HG02642 (cell line): ENCODE measurements around the gene PTPN22.

Experiments used
- ATAC-seq: cut with Tn5 transposase; IDR thresholded peaks from one replicate; pipeline ENCODE4 v1.9.1; 2021; ENCODE audit warnings: mild to moderate bottlenecking; ENCODE audit not compliant: unreplicated experiment, poor library complexity

The PTPN22 gene

DNA sequence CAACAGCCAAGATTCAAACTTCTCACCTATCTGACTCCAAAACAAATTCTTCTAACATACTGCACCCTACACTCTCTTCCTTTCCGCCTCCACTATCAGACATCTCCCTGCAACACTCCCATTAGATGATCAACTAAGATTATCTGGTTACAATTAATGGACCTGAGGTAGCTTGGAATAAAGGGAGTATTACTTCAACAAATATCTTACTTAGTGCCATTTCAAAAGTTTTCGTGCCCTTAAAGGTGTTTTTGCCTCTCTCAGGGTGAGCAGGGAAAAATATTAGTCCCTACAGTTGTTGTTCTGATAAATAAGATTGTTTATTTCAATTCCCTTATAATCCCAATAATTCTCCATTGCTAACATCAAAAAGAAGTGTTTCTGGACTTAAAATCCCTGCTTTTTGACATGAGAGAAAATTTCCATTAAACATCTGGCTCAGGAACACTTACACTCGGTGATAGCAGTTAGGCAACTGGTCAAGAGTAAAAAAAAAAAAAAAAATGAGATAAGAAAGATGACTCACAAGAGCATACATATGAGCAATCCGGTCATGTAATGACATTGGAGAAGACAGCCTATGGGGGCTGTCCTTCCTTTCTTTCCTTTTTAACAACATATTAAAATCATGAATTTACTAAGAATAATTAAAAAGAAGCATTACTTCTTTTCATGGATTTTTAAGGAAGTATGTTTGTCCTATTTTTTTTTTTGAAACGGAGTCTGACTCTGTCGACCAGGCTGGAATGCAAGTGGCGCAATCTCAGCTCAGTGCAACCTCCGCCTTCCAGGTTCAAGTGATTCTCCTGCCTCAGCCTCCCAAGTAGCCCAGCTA lies 66.9 kb downstream of the PTPN22 start:
- ATAC-seq = no peak

- ATAC-seq = no peak
Measured at GRCh38 chr1:113802367-113803007, 69.0 kb downstream of the PTPN22 start.

DNA sequence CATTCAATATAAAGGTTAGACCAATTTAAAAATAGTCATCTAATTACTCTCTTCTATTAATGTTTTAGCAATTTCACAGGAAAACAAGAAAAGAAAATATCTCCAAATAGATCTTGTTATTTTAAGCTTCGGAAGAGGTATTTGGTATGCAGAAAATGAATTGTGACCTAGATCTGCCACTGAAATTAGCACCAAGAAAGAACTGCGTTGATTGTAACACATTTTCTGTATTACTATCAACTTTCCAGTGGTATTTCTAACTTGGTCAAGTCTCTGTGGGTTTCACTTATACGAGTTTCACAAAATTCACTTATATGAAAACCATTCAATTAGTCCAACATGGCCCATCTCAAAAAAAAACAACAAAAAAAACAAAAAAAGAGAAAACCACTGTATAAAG lies 71.0 kb downstream of the PTPN22 start:
- no peak for ATAC-seq

DNA sequence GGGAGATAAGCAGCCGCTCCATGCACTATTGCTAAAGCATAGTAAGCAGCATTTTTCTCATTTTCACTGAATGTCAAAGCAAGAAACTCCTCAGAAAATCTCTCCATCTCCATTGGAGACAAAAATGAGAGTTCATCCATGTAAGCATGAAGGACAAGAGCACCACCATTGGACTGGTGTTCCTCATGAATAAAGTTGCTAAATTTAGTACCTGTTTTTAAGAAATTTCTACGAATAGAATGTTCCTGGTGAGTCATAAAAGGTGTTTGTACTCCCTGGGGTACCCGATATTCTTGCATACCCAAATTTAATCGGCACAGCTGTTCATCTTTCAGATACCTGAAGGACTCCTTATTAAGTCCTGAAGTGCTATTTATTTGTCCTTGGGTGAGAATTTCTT lies 74.0 kb downstream of the PTPN22 start:
- ATAC-seq = no peak

GRCh38 chr1:113793878-113794834 lies 77.4 kb downstream of the PTPN22 start:
- no peak for ATAC-seq

DNA sequence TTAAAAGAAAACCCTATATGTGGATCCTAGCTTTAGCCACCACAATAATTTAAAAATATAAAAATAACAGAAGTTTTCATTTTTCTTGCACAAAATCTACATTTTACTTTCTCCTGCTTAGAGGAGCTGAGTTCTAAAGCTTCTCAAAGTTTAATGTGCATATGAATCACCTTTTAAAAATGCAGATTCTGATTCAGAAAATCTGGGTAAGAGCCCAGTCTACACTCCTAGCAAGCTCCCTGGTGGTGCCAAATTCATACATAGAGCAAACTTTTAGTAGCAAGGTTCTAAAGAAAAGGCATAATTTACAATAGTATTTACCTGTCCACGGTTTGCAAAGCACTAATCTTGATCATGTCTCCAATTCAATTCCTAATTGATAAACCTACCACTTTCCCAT lies 78.5 kb downstream of the PTPN22 start:
- no peak for ATAC-seq

GRCh38 chr1:113792471-113792870 lies 79.0 kb downstream of the PTPN22 start:
- ATAC-seq = no peak

GRCh38 chr1:113788802-113789201 lies 82.7 kb downstream of the PTPN22 start:
- no peak for ATAC-seq

GRCh38 chr1:113787663-113788062 lies 83.8 kb downstream of the PTPN22 start:
- ATAC-seq = no peak

GRCh38 chr1:113786069-113786468 lies 85.4 kb downstream of the PTPN22 start:
- ATAC-seq = no peak

GRCh38 chr1:113784104-113784779 lies 87.3 kb downstream of the PTPN22 start:
- ATAC-seq = peak; percentile 72

DNA sequence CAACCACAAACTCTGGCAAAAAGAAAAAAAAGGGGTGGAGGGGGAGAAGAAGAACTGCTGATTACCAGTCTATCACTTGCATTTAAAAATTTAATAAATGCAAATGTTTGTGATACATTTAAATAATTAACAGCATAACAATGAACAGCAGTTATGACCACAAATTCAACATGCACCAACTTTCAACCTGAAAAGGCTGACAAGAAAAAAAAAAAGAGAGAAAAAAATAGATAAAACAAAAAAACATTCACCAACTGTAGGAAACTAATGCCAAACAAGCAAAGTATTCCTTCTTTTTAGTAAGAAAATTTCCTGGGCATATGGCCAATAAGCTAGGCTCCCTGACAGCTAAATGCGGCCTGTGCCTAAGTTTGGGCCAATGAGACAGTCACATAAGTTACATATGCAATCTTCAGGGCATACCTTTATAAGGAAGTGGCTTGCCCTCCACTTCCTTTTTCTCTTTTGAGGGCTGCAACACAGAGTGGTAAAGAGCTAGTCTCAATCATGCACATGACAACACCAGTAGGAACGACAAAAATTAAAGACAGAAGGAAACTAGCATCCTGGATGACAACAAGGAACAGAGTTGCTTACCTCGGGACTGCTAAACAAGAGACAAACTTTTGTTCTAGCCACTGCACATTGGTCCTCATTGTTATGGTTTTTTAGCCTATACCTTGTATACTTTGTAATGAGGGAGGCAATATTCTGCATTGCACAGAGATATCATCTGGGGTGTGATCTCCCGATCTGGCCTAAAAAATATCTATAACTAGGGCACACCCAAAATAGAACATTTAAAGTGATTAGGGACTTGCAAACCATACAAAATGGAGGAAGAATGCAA lies 88.0 kb downstream of the PTPN22 start:
- ATAC-seq = peak; percentile 65

DNA sequence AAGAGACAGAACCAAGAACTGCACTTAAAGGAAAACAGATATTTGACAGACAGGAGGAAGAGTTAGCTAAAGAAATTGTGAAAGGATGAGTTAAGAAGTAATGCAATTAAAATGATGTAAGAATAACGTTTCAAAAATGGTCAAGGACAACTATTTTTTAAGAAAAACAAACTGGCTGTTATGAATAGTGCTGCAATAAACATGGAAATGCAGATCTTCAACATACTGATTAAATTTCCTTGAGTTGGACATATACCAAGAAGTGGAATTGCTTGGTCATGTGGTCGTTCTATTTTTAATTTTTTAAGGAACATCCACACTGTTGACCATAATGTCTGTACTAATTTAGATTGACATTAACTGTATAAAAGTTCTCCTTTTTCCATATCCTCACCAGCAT lies 89.1 kb downstream of the PTPN22 start:
- ATAC-seq = no peak

- ATAC-seq = no peak
Measured at GRCh38 chr1:113780374-113781146, 91.0 kb downstream of the PTPN22 start.

- no peak for ATAC-seq
Measured at GRCh38 chr1:113779542-113779941, 92.0 kb downstream of the PTPN22 start.

DNA sequence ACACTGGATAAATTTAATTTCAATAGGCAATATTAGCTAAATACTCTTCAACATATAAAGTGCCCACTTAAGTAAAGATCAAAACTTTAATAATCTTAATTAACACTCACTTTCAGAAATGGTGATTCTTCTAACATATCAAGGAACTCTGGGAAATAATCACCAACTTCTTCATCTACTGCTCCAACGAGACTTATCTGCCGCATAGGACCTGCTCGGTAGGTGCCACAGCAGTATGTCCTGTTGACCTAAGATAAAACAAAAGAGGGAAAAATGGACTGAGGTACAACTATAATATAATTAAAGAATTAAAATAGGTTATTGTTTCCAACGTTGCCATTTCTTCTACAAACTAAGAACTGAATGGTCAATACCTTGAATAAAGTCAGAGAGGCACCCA lies 94.0 kb downstream of the PTPN22 start:
- ATAC-seq = no peak

- ATAC-seq = no peak
Measured at GRCh38 chr1:113770031-113770430, 101.5 kb downstream of the PTPN22 start.

- ATAC-seq = no peak
Measured at GRCh38 chr1:113769601-113769970, 101.9 kb downstream of the PTPN22 start.
